ENCODE results near the gene PLCB4.

The PLCB4 gene

GRCh38 chr20:9412309-9412708 lies 343.4 kb downstream of the PLCB4 start:
- DNase-seq: no peak

- DNase-seq: no peak
Observed at GRCh38 chr20:9413001-9413400, 344.1 kb downstream of the PLCB4 start.

- no peak for DNase-seq
Observed at GRCh38 chr20:9415426-9415825, 346.5 kb downstream of the PLCB4 start.

- DNase-seq: no peak
Observed at GRCh38 chr20:9416421-9416820, 347.5 kb downstream of the PLCB4 start.

- DNase-seq: no peak
Observed at GRCh38 chr20:9417665-9418064, 348.8 kb downstream of the PLCB4 start.

- no peak for DNase-seq
Observed at GRCh38 chr20:9422321-9423057, 353.6 kb downstream of the PLCB4 start.

- DNase-seq: no peak
Observed at GRCh38 chr20:9424551-9424950, 355.7 kb downstream of the PLCB4 start.

GRCh38 chr20:9427430-9428291 lies 358.8 kb downstream of the PLCB4 start:
- no peak for DNase-seq

- DNase-seq: no peak
Observed at GRCh38 chr20:9428292-9428607, 359.4 kb downstream of the PLCB4 start.

GRCh38 chr20:9439806-9440205 lies 370.9 kb downstream of the PLCB4 start:
- DNase-seq: peak; percentile 71

- DNase-seq: no peak
Observed at GRCh38 chr20:9440892-9441291, 372.0 kb downstream of the PLCB4 start.

GRCh38 chr20:9441948-9442347 lies 373.1 kb downstream of the PLCB4 start:
- DNase-seq: peak; percentile 93

- peak; percentile 62 for DNase-seq
Observed at GRCh38 chr20:9442858-9443257, 374.0 kb downstream of the PLCB4 start.

GRCh38 chr20:9444921-9445320 lies 376.0 kb downstream of the PLCB4 start:
- DNase-seq: no peak

GRCh38 chr20:9447182-9447581 lies 378.3 kb downstream of the PLCB4 start:
- peak; percentile 89 for DNase-seq

GRCh38 chr20:9453201-9453600 lies 384.3 kb downstream of the PLCB4 start:
- DNase-seq: no peak

GRCh38 chr20:9454791-9455190 lies 385.9 kb downstream of the PLCB4 start:
- DNase-seq: no peak

GRCh38 chr20:9457136-9457535 lies 388.2 kb downstream of the PLCB4 start:
- peak; percentile 78 for DNase-seq

GRCh38 chr20:9458138-9458796 lies 389.4 kb downstream of the PLCB4 start:
- peak; percentile 95 for DNase-seq

- DNase-seq: no peak
Observed at GRCh38 chr20:9460518-9460917, 391.6 kb downstream of the PLCB4 start.

GRCh38 chr20:9467995-9468394 lies 399.1 kb downstream of the PLCB4 start:
- peak; percentile 83 for DNase-seq

- DNase-seq: no peak
Observed at GRCh38 chr20:9474835-9475415, 406.0 kb downstream of the PLCB4 start.

- DNase-seq: no peak
Observed at GRCh38 chr20:9475456-9475855, 406.6 kb downstream of the PLCB4 start.

Data from MV-4-11 (cell line).